Activated CD8-positive, alpha-beta memory T cell treated with anti-CD3 and anti-CD28 coated beads, Interleukin-2, amount 10 ng/mL, durations not matched to agents 7 days and 5 days (primary cell): Measurements from ENCODE around the gene ESR1. TPM values are rescaled to one million over a fixed set of nuclear protein-coding genes. Genes with fewer than 3 reads are reported as not detected.

Source experiments
- ATAC-seq: fragments of 150-1000 bp; cut with Tn5 transposase; one replicate; pipeline ENCODE4 v1.10.0; 2021; ENCODE audit warnings: moderate library complexity
- CTCF ChIA-PET: fragments of 350-600 bp; sonication (Branson Sonifier 250); formaldehyde crosslinking; loops from one replicate; lab custom pipeline; 2021; ENCODE audit warnings: antibody characterized with exemption; lab: Charles Lee
- DNase-seq: peaks from one replicate; pipeline ENCODE4 v3.0.0-alpha.2; 2020
- H3K27ac Mint-ChIP-seq: one replicate; pipeline ENCODE4 v1.8.0; 2021; ENCODE audit warnings: mild to moderate bottlenecking, mixed read lengths
- H3K27me3 Mint-ChIP-seq: one replicate; pipeline ENCODE4 v1.8.0; 2021; ENCODE audit warnings: mixed read lengths
- H3K36me3 Mint-ChIP-seq: one replicate; pipeline ENCODE4 v1.8.0; 2021; ENCODE audit warnings: mild to moderate bottlenecking, mixed read lengths
- H3K4me1 Mint-ChIP-seq: one replicate; pipeline ENCODE4 v1.8.0; 2021; ENCODE audit warnings: mixed read lengths
- H3K4me3 Mint-ChIP-seq: one replicate; pipeline ENCODE4 v1.8.0; 2021; ENCODE audit warnings: mild to moderate bottlenecking, moderate library complexity, mixed read lengths
- H3K9me3 Mint-ChIP-seq: one replicate; pipeline ENCODE4 v1.8.0; 2022; ENCODE audit warnings: low read depth, mixed read lengths
- total RNA-seq, 2 experiments: library from RNA; stranded (reverse); gene quantifications; one replicate each; pipeline ENCODE4 v1.2.3, GENCODE V29; 2021

The ESR1 gene
- total RNA-seq, 2 experiments from 2014 or later = 0.21 TPM; not detected in 1

DNA sequence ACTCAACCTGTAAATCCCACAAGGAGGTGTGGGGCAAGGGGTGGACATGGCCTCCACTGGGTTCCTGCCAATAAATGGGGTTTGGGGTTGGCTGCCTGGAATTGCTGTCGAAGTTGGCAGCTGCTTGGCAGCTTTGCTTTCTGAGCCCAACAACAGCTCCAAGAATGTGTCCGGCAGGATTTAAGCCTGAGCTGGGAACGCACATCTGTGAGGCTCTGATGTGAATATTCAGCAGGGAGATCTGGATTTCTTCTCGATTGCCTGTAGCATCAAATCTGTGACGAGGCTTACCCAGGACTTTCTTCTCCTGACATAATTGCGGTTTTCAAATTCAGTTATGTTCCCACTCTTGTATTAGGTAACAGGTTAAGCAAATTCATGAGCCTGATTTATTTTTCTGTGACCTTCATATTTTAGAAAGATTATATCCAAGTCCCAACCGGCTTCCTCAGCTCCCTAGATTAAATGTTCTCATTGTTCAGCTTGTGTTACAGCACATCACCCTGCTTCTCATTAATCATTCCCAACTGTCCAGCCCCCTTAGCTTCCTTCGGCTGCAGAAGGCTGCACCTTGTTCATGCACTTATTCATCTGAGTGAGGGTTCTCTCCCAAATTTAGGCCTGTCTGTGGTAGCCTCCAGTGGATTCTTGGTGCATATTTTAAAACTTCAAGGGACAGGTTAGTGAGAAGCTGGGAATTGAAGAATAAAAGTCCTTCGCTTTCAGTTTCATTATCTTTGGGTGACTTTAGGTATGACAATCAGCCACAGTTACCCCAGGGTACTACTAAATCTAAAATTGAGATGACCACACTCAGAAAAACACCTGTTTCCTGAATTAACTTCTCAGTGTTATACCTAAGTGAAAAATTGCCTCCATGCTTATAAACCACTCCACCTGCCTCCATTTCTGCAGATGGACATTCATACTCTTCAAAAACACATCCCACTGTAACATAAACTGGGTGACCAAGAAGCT lies 310.0 kb downstream of the ESR1 start:
- Mint-ChIP-seq H3K27me3 (no peaks in the 10 kb centered on the region), H3K4me3 (no peak overlapping the region), H3K4me1 (peaks cover 14% of the 10 kb centered on the region), H3K9me3 (no peaks in the 10 kb centered on the region), H3K36me3 (peaks cover 31% of the 10 kb centered on the region), H3K27ac (no peak overlapping the region)
- no peak for ATAC-seq
- DNase-seq = no peak
- CTCF ChIA-PET = interaction anchor here (1.0 to 1.2 kb wide), 2 partner anchors 351 to 352 kb away, joined by 3 to 4 read pairs; no protein-coding TSS in a partner anchor

DNA sequence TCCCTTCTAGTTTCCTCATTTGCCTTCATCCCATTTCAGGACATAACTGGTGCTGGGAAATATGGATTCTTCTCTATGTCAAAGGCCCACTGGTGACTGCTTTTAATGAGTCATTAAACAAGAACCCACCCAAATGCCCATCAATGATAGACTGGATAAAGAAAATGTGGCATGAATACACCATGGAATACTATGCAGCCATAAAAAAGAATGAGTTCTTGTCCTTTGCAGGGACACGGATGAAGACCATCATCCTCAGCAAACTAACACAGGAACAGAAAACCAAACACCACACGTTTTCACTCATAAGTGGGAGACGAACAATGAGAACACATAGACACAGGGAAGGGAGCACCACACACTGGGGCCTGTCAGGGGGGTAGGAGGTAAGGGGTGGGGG lies 310.7 kb downstream of the ESR1 start:
- DNase-seq (no peak), ATAC-seq (no peak)
- no peaks in the 10 kb centered on the region for H3K27me3 Mint-ChIP-seq
- H3K4me1 Mint-ChIP-seq = peaks cover 14% of the 10 kb centered on the region
- H3K9me3 Mint-ChIP-seq = no peaks in the 10 kb centered on the region
- H3K4me3 Mint-ChIP-seq = no peak overlapping the region
- peaks cover 31% of the 10 kb centered on the region for H3K36me3 Mint-ChIP-seq
- no peak overlapping the region for H3K27ac Mint-ChIP-seq
- CTCF ChIA-PET = interaction anchor here (1.2 kb wide), 1 partner anchor 352 kb away, joined by 3 read pairs; no protein-coding TSS in a partner anchor

DNA sequence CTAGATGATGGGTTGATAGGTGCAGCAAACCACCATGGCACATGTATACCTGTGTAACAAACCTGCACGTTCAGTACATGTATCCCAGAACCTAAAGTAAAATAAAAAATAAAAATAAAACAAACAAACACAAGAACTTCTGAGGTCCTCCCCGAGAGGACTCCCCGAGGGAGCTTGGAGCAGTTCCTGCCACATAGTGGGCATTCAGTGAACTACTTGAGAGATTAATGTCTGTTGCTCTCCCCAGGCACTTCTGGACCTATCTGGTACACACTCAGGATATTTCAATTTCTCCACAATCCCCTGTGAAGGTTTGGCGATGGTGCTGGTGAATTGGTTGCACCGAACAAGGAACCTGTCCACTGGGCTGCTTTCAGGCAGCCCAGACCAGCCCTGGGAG lies 311.2 kb downstream of the ESR1 start:
- Mint-ChIP-seq H3K27me3 (no peaks in the 10 kb centered on the region), H3K9me3 (no peaks in the 10 kb centered on the region), H3K27ac (no peak overlapping the region), H3K36me3 (peaks cover 31% of the 10 kb centered on the region), H3K4me1 (peaks cover 14% of the 10 kb centered on the region), H3K4me3 (no peak overlapping the region)
- no peak for ATAC-seq
- DNase-seq = no peak
- CTCF ChIA-PET = interaction anchor here (1.0 kb wide), 1 partner anchor 149 kb away, joined by 3 read pairs; no protein-coding TSS in a partner anchor

DNA sequence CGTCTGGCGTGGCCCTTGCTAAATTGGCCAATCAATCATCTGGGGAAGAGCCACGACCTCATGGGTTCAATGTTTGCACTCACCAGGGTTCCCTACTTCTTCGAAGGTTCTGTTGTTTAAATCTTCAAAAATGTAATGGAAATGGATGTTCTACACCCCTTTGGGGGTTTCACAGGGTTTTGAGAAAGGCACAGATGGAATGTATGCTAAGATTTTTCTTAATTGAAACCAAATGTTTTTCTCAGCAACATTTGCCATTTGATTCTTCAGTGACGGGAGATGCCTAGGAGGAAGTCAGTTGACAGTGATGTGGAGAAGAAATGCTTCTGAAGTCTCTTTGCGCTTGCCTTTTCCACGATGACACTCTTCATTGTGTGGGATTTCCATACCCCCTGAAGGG lies 312.3 kb downstream of the ESR1 start:
- Mint-ChIP-seq H3K4me1 (peaks cover 14% of the 10 kb centered on the region), H3K36me3 (peaks cover 31% of the 10 kb centered on the region), H3K4me3 (no peak overlapping the region), H3K27ac (no peak overlapping the region), H3K9me3 (no peaks in the 10 kb centered on the region), H3K27me3 (no peaks in the 10 kb centered on the region)
- DNase-seq (no peak), ATAC-seq (no peak)
- CTCF ChIA-PET = interaction anchor here (1.0 kb wide), 1 partner anchor 148 kb away, joined by 3 read pairs; no protein-coding TSS in a partner anchor

DNA sequence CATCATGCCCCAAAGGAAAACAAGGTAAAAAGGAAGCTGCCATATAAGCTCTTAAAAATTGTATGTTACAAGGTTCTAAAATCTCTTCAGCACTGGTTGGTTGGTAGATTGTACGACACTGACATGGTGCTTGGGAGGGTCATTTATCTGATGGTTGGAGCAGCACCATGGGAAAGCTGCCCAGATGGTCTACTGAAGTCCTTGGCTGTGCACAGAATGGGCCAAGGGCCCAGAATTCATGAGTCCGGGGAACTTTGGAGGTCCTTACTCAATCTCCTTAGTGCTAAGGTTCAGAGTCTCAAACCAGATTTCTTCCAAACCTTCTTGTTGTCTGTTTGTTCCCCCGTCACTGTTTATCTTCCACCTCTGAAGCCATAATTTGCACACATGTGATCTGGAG lies 314.4 kb downstream of the ESR1 start:
- peaks cover 31% of the 10 kb centered on the region for H3K36me3 Mint-ChIP-seq
- CTCF ChIA-PET = no interaction called here
- peaks cover 14% of the 10 kb centered on the region for H3K4me1 Mint-ChIP-seq
- ATAC-seq (no peak), DNase-seq (no peak)
- H3K27ac Mint-ChIP-seq = no peak overlapping the region
- H3K27me3 Mint-ChIP-seq = no peaks in the 10 kb centered on the region
- H3K4me3 Mint-ChIP-seq = no peak overlapping the region
- no peaks in the 10 kb centered on the region for H3K9me3 Mint-ChIP-seq

DNA sequence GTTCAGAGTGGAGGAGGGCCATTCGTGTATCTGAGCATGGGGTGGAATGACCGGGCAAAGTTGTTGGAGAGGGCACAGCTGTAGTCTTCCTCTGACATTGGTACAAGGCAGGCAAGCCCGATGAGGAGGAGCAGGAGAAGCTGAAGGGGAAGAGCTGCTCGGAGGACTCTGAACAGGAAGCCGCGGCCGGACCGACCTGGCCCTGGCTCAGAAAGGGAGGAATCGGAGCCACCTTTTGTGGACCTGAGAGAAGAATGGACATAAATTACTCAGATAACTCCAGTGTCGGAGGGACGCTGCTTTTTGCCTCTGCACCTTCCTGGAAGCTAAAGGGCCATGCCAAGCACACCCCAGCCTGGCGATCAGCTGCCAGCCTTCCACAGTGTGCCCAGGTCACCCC lies 315.0 kb downstream of the ESR1 start:
- H3K36me3 Mint-ChIP-seq = peaks cover 31% of the 10 kb centered on the region
- H3K4me3 Mint-ChIP-seq = no peak overlapping the region
- ATAC-seq (no peak), DNase-seq (no peak)
- H3K27me3 Mint-ChIP-seq = no peaks in the 10 kb centered on the region
- H3K27ac Mint-ChIP-seq = no peak overlapping the region
- peaks cover 10% of the 10 kb centered on the region for H3K4me1 Mint-ChIP-seq
- CTCF ChIA-PET = no interaction called here
- no peaks in the 10 kb centered on the region for H3K9me3 Mint-ChIP-seq

DNA sequence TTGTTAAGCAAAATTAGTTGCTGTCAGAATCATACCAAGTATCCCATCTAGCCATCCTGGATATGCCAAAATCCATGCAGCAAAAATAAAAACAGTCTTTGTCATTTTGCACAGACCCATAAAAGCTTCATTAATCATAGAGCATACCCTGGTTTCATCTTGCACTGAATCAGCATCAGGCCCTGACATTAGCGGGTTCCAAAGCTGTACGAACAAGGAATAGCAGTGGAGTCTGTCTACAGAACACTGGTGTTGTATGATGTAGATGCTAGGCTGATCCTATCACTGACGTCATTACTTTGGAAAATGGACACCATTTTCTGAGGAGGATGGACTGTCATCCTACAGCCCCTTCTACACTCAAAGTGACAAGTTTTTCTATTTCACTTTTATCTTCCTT lies 315.6 kb downstream of the ESR1 start:
- no peak overlapping the region for H3K4me3 Mint-ChIP-seq
- CTCF ChIA-PET = no interaction called here
- H3K36me3 Mint-ChIP-seq = peaks cover 29% of the 10 kb centered on the region
- H3K4me1 Mint-ChIP-seq = peaks cover 3% of the 10 kb centered on the region
- no peak overlapping the region for H3K27ac Mint-ChIP-seq
- ATAC-seq = no peak
- H3K27me3 Mint-ChIP-seq = no peaks in the 10 kb centered on the region
- no peaks in the 10 kb centered on the region for H3K9me3 Mint-ChIP-seq
- no peak for DNase-seq

DNA sequence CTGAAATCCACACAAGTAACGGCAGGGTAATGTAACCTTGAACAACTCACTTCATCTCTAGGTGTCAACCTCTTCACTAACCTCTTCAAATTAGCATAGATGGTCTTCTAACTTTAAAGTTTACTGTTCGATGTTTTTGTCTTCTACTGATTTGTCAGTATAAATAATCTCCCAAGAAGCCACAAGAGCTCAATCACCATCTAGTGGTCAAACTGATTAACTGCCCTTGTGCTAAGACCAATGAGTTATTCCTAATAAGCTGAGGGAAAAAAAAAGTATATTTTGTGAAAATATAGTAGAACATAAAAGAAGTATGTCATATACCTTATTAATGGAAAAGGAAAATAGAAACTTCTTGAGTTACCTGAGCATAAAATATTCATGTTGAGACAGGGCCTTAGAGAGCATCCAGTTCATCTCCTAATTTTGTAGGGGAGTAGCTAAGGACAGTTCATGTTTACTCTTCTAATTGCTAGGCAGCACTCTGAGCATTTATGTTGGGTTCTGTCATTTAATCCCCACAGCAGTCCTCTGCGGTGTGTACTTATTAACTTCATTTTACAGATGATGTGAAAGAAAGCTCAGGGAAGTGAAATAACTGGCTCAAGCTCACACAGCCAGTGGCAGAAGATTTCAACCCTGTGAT lies 317.1 kb downstream of the ESR1 start:
- H3K27me3 Mint-ChIP-seq = no peaks in the 10 kb centered on the region
- DNase-seq (no peak), ATAC-seq (no peak)
- no peak overlapping the region for H3K4me3 Mint-ChIP-seq
- H3K36me3 Mint-ChIP-seq = peaks cover 33% of the 10 kb centered on the region
- no peaks in the 10 kb centered on the region for H3K9me3 Mint-ChIP-seq
- CTCF ChIA-PET = interaction anchor here (0.9 to 1.7 kb wide), 12 partner anchors 9 to 449 kb away, joined by 3 to 7 read pairs (median 3); no protein-coding TSS in a partner anchor
- H3K4me1 Mint-ChIP-seq = no peaks in the 10 kb centered on the region
- no peak overlapping the region for H3K27ac Mint-ChIP-seq

DNA sequence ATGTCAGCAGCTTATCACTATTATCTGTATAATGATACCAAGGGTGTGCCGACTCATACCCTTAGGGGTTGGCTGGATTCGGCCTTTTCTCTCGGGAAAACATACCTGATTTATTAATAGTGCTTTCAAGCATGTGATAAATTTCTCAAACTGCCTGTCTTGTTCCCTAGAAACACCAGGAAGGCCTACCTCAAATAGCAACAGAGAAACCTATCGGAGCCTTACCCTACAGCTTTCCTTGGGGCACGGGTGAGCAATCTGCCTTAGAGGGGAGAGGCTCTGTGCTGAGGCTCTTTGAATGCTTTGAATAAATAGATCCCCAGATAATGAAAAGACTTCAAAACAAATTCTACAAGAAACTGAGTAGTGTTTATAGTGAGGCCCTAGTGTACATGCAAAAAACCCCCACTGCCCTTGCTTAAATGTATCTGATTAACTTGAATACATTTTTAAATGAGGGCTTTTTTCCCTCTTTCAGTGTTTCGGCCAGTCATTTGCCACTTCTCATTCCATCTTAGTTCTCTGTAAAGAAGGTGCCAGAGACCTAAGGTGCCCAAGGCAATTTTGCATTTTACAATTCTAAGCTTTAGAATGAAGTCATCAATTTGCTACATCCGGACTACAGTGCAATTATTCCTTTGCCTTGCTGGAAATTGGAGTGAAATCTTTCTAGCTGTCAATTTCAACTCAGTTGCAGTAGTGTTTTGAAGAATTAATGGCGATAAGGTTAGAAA lies 320.1 kb downstream of the ESR1 start:
- no peak overlapping the region for H3K27ac Mint-ChIP-seq
- H3K4me3 Mint-ChIP-seq = no peak overlapping the region
- ATAC-seq (no peak), DNase-seq (no peak)
- no peaks in the 10 kb centered on the region for H3K27me3 Mint-ChIP-seq
- peaks cover 9% of the 10 kb centered on the region for H3K4me1 Mint-ChIP-seq
- H3K9me3 Mint-ChIP-seq = no peaks in the 10 kb centered on the region
- peaks cover 37% of the 10 kb centered on the region for H3K36me3 Mint-ChIP-seq
- CTCF ChIA-PET = no interaction called here

DNA sequence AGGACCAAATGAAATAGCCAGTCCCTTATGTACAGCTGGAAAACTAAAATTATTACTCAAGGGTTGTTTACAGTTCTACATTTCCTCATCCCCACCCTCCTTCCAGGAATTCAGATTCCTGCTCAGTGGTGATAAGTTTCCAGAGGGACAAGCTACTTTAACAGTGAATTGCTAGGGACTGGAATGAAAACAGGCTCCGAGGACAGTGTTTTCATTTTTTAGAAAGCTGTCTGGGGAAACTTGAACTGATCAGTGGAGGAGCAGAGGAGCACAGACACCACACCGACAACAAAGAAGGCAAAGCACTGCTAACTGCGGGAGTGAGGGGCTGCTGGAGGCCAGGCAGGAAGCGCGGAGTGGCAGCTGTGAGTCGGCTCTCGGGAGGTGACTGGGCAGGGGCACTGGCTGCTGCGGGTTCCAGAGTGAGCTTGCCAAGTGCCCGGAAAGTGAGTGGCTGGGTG lies 322.2 kb downstream of the ESR1 start:
- CTCF ChIA-PET = no interaction called here
- Mint-ChIP-seq H3K36me3 (peaks cover 53% of the 10 kb centered on the region), H3K4me3 (no peak overlapping the region), H3K27me3 (no peaks in the 10 kb centered on the region), H3K9me3 (no peaks in the 10 kb centered on the region), H3K27ac (no peak overlapping the region), H3K4me1 (peaks cover 9% of the 10 kb centered on the region)
- ATAC-seq (no peak), DNase-seq (no peak)

DNA sequence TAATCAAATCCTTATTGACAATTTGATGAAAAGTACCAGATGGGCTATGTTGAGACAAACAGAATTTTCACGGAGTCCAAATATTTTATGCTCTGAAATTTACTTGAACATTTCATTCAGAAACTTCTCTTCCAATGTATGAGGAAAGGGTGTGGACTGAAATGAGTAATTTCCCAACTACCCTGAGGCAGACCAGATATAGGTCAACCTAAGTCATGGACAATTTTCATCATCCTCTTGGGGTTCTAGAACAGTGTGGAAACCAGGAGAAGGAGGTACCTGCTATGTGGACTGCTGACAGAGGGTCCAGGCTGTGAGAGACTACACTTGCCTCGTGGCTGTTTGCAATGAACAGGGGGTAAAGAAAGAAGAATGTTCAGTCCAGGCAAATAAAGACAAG lies 323.0 kb downstream of the ESR1 start:
- ATAC-seq (no peak), DNase-seq (no peak)
- Mint-ChIP-seq H3K4me3 (no peak overlapping the region), H3K27ac (no peak overlapping the region), H3K9me3 (no peaks in the 10 kb centered on the region), H3K27me3 (no peaks in the 10 kb centered on the region), H3K4me1 (peaks cover 9% of the 10 kb centered on the region), H3K36me3 (peaks cover 56% of the 10 kb centered on the region)
- CTCF ChIA-PET = interaction anchor here (1.3 kb wide), 1 partner anchor 365 kb away, joined by 3 read pairs; no protein-coding TSS in a partner anchor

DNA sequence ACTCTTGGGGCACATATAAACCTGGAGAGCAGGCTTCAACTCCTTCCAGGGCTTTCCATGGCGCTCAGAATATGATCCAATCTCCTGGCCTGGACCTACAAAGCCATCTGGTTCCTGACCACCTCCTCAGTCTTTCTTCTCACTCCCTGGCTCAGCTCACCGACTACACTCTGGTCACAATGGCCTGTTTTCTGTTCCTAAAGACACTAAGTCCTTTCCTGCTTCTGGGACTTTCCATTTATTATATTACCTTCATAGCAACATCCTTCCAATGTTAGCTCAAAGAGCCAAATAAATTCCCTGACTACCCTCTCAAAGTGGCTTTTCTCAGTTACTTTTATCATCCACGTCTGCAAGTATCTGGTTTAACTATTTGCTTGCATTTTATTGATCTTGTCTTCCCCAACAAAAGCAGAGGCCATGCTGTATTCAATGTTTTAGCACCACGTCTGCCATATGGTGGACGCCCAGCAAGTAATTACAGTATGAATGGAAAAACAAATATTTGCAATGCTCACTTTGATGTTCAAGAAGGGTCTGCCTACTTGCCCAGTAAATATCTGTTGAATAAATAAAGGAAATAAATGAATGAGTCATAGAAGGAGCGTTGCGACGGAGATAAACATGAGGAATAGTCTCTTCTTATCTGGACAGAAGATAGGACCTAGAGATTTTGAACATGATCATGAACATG lies 328.4 kb downstream of the ESR1 start:
- peaks cover 65% of the 10 kb centered on the region for H3K36me3 Mint-ChIP-seq
- CTCF ChIA-PET = interaction anchor here (1.8 kb wide), 1 partner anchor 11 kb away, joined by 3 read pairs; no protein-coding TSS in a partner anchor
- no peaks in the 10 kb centered on the region for H3K27me3 Mint-ChIP-seq
- H3K27ac Mint-ChIP-seq = no peak overlapping the region
- no peaks in the 10 kb centered on the region for H3K4me1 Mint-ChIP-seq
- DNase-seq = no peak
- H3K9me3 Mint-ChIP-seq = no peaks in the 10 kb centered on the region
- no peak for ATAC-seq
- H3K4me3 Mint-ChIP-seq = no peak overlapping the region
